ENCODE results near the gene LAD1.

Gene LAD1

DNA sequence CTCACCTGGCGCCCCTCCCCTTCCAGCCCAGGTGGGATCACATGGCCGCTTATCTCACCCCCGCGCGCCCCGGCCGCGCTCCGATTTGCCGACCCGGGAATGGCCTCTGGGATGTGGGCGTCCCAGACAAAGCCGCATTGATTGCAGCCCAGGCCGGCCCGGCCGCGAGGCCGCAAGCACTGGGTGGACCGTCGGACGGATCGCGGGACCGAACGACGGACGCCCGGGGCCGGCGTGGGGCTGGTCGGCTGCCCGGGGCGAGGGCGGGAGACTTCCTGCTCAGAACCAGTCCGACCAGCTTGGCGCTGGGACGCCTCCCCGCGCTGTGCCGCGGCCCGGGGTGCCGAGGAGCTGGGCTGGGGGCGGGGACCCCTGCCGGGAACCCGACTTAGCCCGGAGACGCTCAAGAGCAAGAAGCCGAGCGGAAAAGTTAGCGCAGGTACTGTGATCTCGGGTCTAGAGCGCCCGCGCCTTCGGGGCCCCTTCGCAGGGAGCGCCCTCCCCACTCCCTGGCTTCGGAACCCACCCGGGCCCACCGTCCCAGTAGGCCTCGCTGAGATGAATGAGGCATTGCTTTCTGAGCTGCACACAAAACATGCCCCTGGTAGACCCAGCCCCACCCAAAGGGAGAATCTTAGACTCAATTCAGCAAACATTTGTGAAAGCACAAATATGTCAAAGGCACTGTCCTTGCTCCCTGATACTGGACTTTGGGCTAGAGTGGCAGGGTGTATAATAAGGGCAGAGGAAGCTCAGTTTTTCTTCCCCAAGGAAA, 415 bp upstream of the LAD1 start:
- no peak for DNase-seq (ENCODE audit: low read depth in 1 of 2, low spot score in 1 of 2)
- H3K4me3 ChIP-seq (replicated peaks; ENCODE audit: insufficient read depth, low read length): no peak overlapping the region
- peaks cover 20% of the 10 kb centered on the region for H3K27me3 ChIP-seq (ENCODE audit: insufficient read depth, poor library complexity, severe bottlenecking)
- H3K27ac ChIP-seq (replicated peaks): no peak overlapping the region
- TF ChIP-seq, protein P1, sequence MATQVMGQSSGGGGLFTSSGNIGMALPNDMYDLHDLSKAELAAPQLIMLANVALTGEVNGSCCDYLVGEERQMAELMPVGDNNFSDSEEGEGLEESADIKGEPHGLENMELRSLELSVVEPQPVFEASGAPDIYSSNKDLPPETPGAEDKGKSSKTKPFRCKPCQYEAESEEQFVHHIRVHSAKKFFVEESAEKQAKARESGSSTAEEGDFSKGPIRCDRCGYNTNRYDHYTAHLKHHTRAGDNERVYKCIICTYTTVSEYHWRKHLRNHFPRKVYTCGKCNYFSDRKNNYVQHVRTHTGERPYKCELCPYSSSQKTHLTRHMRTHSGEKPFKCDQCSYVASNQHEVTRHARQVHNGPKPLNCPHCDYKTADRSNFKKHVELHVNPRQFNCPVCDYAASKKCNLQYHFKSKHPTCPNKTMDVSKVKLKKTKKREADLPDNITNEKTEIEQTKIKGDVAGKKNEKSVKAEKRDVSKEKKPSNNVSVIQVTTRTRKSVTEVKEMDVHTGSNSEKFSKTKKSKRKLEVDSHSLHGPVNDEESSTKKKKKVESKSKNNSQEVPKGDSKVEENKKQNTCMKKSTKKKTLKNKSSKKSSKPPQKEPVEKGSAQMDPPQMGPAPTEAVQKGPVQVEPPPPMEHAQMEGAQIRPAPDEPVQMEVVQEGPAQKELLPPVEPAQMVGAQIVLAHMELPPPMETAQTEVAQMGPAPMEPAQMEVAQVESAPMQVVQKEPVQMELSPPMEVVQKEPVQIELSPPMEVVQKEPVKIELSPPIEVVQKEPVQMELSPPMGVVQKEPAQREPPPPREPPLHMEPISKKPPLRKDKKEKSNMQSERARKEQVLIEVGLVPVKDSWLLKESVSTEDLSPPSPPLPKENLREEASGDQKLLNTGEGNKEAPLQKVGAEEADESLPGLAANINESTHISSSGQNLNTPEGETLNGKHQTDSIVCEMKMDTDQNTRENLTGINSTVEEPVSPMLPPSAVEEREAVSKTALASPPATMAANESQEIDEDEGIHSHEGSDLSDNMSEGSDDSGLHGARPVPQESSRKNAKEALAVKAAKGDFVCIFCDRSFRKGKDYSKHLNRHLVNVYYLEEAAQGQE (IDR thresholded peaks at IDR 0.05; ENCODE audit: insufficient replicate concordance, low read depth): no peak

DNA sequence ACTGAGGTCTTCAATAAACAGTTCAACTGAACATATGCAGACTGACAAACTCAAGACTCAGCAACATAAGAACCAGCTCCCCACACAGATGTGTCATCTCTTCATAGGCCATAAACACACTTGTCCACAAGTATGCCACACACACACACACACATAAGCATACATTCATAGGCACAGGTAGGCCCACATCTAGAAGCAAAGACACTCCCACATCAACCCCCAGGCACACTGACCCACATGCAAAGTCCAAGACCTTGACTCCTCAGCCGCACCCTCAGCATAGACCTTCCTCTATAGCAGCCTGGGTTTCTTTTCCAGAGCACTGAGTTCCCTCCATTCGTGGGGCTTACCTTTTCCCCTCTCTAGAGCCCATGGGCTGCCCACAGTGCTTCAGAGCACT, 1.4 kb downstream of the LAD1 start:
- Histone ChIP-seq H3K27me3 (ENCODE audit: insufficient read depth, poor library complexity, severe bottlenecking) (peaks cover 21% of the 10 kb centered on the region), H3K27ac (replicated peaks) (no peak overlapping the region), H3K4me3 (replicated peaks; ENCODE audit: insufficient read depth, low read length) (no peak overlapping the region)
- TF ChIP-seq, protein P2, sequence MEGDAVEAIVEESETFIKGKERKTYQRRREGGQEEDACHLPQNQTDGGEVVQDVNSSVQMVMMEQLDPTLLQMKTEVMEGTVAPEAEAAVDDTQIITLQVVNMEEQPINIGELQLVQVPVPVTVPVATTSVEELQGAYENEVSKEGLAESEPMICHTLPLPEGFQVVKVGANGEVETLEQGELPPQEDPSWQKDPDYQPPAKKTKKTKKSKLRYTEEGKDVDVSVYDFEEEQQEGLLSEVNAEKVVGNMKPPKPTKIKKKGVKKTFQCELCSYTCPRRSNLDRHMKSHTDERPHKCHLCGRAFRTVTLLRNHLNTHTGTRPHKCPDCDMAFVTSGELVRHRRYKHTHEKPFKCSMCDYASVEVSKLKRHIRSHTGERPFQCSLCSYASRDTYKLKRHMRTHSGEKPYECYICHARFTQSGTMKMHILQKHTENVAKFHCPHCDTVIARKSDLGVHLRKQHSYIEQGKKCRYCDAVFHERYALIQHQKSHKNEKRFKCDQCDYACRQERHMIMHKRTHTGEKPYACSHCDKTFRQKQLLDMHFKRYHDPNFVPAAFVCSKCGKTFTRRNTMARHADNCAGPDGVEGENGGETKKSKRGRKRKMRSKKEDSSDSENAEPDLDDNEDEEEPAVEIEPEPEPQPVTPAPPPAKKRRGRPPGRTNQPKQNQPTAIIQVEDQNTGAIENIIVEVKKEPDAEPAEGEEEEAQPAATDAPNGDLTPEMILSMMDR (IDR thresholded peaks at IDR 0.05; ENCODE audit: insufficient read depth, low read length): no peak
- TF ChIP-seq POLR2AphosphoS5 (IDR thresholded peaks at IDR 0.05; ENCODE audit: low read depth) (no peak), SPI1 (IDR thresholded peaks at IDR 0.05; ENCODE audit: borderline replicate concordance, low read depth) (no peak), GABPA (IDR thresholded peaks at IDR 0.05; ENCODE audit: low read depth) (no peak)
- TF ChIP-seq, protein P1 (IDR thresholded peaks at IDR 0.05; ENCODE audit: insufficient replicate concordance, low read depth): no peak
- DNase-seq (ENCODE audit: low read depth in 1 of 2, low spot score in 1 of 2): no peak

DNA sequence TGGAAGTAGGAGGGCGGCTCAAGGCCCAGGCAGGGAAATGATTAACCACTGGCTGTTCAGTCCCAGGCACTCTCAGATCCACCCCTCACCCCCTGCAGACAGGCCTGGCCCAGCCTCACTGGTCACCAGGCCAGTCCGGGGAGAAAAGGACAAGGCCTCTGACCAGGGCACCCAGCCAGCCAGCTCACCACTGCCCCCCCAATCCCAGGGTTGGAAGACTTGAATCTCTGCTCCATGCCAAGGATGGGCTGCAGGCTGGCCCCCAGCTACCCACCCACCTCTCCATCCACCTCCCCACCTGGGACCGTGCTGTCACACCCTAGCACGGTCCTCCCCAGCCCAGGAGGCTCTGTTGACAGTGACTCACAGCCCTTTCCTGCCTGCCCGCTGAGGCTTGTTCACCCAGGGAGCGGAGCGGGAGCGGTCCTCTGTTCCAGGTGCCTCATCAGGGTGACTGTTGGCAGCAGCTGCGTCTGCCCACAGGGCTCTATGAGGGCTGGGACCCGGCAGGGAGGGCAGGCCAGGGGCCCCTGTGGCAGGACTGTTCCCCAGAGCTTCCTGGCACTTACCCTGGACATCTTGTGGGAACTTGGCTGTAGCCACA, 2.2 kb downstream of the LAD1 start:
- TF ChIP-seq, protein P2 (IDR thresholded peaks at IDR 0.05; ENCODE audit: insufficient read depth, low read length): no peak
- TF ChIP-seq POLR2AphosphoS5 (IDR thresholded peaks at IDR 0.05; ENCODE audit: low read depth) (no peak), SPI1 (IDR thresholded peaks at IDR 0.05; ENCODE audit: borderline replicate concordance, low read depth) (no peak)
- TF ChIP-seq, protein P1 (IDR thresholded peaks at IDR 0.05; ENCODE audit: insufficient replicate concordance, low read depth): no peak
- Histone ChIP-seq H3K4me3 (replicated peaks; ENCODE audit: insufficient read depth, low read length) (no peak overlapping the region), H3K27ac (replicated peaks) (no peak overlapping the region), H3K27me3 (ENCODE audit: insufficient read depth, poor library complexity, severe bottlenecking) (peaks cover 21% of the 10 kb centered on the region)
- DNase-seq (ENCODE audit: low read depth in 1 of 2, low spot score in 1 of 2): no peak
